KOPT-K1 (cell line): ENCODE measurements around the gene PFN4.

ENCODE experiments used
- H3K27ac ChIP-seq: fragments of 200-600 bp; sonication (generic); 2 replicates; pipeline ENCODE4 v1.5.1; 2016; ENCODE audit warnings: antibody characterized with exemption, mild to moderate bottlenecking, low read depth, low read length; ENCODE audit not compliant: poor library complexity, severe bottlenecking
- H3K36me3 ChIP-seq: fragments of 200-600 bp; sonication (generic); 2 replicates; pipeline ENCODE4 v1.5.1; 2017; ENCODE audit warnings: antibody characterized with exemption, mild to moderate bottlenecking, low read length, moderate library complexity; ENCODE audit not compliant: insufficient read depth
- H3K9me3 ChIP-seq: fragments of 200-600 bp; sonication (generic); 2 replicates; pipeline ENCODE4 v1.5.1; 2017; ENCODE audit warnings: antibody characterized with exemption, low read length, mild to moderate bottlenecking; ENCODE audit not compliant: insufficient read depth, poor library complexity, severe bottlenecking

Gene PFN4

DNA sequence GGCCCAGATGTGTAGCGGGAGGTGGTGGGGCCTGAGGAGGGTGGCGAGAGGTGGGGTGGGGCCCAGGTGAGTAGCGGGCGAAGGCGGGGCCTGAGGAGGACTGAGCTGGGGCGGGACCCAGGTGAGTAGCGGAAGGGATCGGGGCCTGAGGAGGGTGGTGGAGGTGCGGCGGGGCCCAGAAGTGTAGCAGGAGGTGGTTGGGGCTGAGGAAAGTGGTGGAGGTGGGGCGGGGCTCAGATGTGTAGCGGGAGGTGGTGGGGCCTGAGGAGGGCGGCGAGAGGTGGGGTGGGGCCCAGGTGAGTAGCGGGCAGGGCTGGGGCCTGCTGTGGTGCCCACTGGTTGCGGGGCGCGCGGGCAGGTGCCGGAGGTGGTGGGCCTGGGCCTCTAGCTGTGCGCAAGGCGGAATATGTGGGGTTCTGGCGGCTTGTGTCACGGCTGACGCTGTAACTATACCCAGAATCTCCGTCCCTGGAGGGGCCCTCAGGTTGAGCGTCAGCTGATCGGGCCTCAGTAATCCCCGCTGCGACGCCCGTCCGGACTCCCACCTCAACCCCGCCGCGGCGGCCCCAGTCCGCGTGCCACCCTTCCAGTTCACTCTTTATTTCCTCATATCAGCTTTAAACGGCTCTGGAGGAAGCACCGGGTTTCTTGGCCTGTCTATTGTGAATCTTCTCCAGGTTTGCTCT lies 46.1 kb downstream of the PFN4 start:
- Histone ChIP-seq H3K27ac (peak overlapping the region; percentile 71), H3K9me3 (no peaks in the 10 kb centered on the region), H3K36me3 (peaks cover 28% of the 10 kb centered on the region)

DNA sequence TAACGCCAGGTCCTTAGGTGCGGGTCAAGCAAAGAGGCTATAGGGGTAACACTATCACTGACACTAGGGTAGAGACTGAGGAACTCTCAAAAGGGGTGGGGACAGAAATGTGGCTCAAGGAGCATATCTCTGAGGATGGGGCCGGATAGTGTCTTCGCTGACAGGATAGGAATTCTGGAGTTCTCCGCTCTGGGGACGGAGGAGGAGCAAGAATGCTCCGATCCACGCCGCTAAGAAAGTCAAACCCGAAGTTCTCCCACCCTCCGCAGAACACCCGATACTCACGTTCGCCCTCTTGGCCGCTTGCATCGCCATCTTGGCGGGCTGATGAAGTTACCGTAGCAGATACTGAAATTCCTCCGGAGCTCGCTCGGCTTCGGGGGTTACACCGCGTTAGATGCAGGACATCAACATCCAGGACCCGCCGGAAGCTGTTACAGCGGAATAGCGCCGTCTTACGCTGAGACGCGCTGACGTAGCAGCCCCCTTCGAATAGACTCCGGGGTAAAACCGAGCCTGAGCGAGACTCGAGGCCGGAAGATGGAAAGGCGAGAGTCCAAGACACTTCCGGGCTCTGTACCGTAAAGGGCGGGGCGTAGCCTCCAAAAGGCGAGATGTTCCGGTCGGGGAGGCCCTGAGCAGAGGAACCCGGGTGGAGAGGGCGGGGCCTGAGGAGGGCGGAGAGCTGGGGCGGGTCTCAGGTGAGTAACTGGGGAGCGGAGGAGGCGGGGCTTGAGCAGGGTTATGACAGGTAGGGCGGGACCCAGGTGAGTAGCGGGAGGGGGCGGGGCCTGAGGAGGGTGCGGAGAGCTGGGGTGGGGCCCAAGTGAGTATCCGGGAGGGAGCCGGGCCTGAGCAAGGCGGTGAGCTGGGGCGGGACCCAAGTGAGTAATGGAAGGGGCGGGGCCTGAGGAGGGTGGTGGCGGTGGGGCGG lies 47.0 kb downstream of the PFN4 start, which contains the start of gene SF3B6:
SF3B6 (minus strand) TSS at position 412 of the 934 bp plus-strand sequence; CDS start at position 315, 97 bp downstream.
- H3K36me3 ChIP-seq: peaks cover 36% of the 10 kb centered on the region
- H3K9me3 ChIP-seq: no peaks in the 10 kb centered on the region
- H3K27ac ChIP-seq: peak within 1 kb of the TSS; percentile 71

DNA sequence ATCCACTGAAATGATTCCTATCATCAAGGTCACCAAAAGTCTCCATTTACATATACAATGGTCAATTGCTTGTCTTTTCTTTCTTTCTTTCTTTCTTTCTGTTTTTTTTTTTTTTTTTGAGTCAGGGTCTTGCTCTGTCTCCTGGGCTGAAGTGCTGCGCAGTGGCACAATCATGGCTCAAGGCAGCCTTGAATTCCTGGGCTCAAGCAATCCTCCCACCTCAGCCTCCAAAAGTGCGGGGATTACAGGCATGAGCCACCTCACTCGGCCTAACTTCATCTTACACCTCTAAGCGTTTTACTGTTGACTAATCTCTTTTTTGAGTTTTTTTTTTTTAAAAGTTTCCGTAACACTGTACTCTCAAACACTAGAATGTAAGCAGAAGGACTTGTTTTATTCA lies 47.9 kb downstream of the PFN4 start:
- Histone ChIP-seq H3K36me3 (peaks cover 41% of the 10 kb centered on the region), H3K9me3 (no peaks in the 10 kb centered on the region), H3K27ac (peak overlapping the region; percentile 71)

DNA sequence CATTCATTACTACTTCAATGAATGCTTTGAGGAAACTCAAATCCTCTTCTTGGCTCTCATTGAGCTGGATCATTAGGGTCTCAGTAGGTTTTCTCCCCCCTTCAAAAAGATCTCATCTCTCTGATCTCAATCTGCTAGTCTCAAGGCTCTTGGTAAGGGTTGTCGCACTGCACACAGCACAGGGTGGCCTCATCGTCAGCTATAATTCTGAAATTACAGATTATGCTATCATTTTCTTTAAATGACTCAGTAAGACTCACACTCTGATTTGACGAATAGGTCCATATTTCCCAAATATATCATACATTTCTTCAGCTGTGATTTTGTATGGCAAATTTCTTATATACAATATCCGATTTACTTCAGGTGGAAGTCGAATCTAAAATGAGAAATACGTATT lies 49.3 kb downstream of the PFN4 start:
- Histone ChIP-seq H3K27ac (no peak overlapping the region), H3K36me3 (peaks cover 55% of the 10 kb centered on the region), H3K9me3 (no peaks in the 10 kb centered on the region)

DNA sequence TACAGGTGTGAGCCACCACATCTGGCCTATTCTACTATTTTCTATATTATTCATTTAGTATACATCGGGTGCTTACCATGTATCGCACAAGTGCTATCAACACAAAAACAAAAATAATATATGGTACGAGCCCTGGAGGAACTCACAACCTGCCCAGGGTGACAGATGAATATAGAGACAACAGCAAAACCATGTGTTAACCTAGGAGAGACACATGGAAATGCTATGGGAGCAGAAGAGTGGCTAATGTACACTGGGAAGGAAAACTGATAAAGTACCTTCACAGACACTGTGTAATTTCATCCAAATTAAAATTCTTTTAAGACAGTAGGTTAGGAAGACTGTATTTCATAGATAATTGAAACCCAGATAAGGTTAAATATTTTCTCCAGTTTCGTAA lies 50.9 kb downstream of the PFN4 start:
- H3K9me3 ChIP-seq: no peaks in the 10 kb centered on the region
- H3K36me3 ChIP-seq: peaks cover 71% of the 10 kb centered on the region
- no peak overlapping the region for H3K27ac ChIP-seq

DNA sequence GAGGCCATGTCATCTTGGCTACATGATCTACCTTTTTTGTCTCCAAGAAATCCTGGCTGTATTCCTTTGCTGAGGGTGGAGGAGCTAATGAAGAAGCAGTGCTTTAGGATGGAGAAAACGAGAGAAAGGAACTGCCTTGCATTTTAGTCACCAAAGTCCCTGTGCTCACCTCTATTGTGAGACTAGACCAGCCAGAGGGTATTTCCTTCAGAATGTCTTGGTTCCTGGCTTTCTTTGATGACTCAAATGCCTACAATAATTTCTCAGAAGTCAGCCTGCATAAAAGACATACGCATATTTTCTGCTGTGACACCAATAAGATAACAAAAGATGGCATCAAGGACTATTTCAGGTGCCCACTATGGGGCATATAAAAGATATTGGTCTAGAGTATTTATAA lies 57.8 kb downstream of the PFN4 start:
- Histone ChIP-seq H3K9me3 (no peaks in the 10 kb centered on the region), H3K36me3 (peaks cover 45% of the 10 kb centered on the region), H3K27ac (no peak overlapping the region)
